SK-N-SH (cell line): Measurements from ENCODE around the gene TRANK1. TPM values are rescaled to one million over a fixed set of nuclear protein-coding genes. Genes with fewer than 3 reads are reported as not detected.
"Not testable (repeated sequence)": the region's sequence is repeated elsewhere in the genome, so short reads cannot be mapped to it uniquely, and the experiment has no call there.

Source experiments
- CTCF ChIA-PET: fragments of 300-600, 350-600 bp; formaldehyde crosslinking; extraction: SDS; loops from one replicate; lab custom pipeline; 2021; lab: Yijun Ruan, JAX
- POLR2A ChIA-PET: fragments of 350-600 bp; sonication (Branson Sonifier 250); formaldehyde crosslinking; extraction: SDS; loops from one replicate; lab custom pipeline; 2020; ENCODE audit warnings: antibody characterized with exemption, inconsistent platforms; lab: Yijun Ruan, JAX
- DNase-seq: peaks from one replicate; pipeline ENCODE4 v3.0.0; 2012
- H2AFZ ChIP-seq: fragments of 200-600 bp; sonication (generic); 2 replicates; pipeline ENCODE4 v1.8.1; 2016; ENCODE audit warnings: antibody characterized with exemption, mild to moderate bottlenecking, low read depth
- H3F3A ChIP-seq: fragments of 200-600 bp; sonication (generic); replicated peaks from 2 replicates; pipeline ENCODE3; 2016; ENCODE audit warnings: antibody characterized with exemption, mild to moderate bottlenecking; ENCODE audit not compliant: insufficient read depth
- H3K27ac ChIP-seq, 2 experiments: fragments of 200-500 bp in 1 of 2; fragments of 200-600 bp in 1 of 2; sonication (Bioruptor generic) in 1 of 2; sonication (generic), shearing (Covaris generic) in 1 of 2; 2 replicates each; pipeline versions ENCODE4 v1.5.1 to v1.6.1; 2014 to 2016; ENCODE audit warnings: low read depth in 2 of 2, inconsistent platforms in 1 of 2, low read length in 1 of 2, mild to moderate bottlenecking in 1 of 2, mixed read lengths in 1 of 2
- H3K27me3 ChIP-seq: fragments of 200-600 bp; sonication (generic), shearing (Covaris generic); 2 replicates; pipeline ENCODE4 v1.6.1; 2016; ENCODE audit warnings: mixed run types; ENCODE audit not compliant: insufficient read depth
- H3K36me3 ChIP-seq, 2 experiments: fragments of 200-500 bp in 1 of 2; fragments of 200-600 bp in 1 of 2; sonication (Bioruptor generic) in 1 of 2; sonication (generic) in 1 of 2; replicated peaks in 1 of 2; 2 replicates each; pipeline versions ENCODE3 to v1.5.1; 2014 to 2016; ENCODE audit warnings: low read length in 1 of 2, mild to moderate bottlenecking in 1 of 2; ENCODE audit not compliant: insufficient read depth in 2 of 2, control insufficient read depth in 1 of 2
- H3K4me1 ChIP-seq, 2 experiments: fragments of 200-500 bp in 1 of 2; fragments of 200-600 bp in 1 of 2; sonication (Bioruptor generic) in 1 of 2; sonication (generic), shearing (Covaris generic) in 1 of 2; 2 replicates each; pipeline versions ENCODE4 v1.5.1 to v1.6.1; 2014 to 2016; ENCODE audit warnings: low read depth in 1 of 2, low read length in 1 of 2, mixed run types in 1 of 2; ENCODE audit not compliant: insufficient read depth in 2 of 2, control insufficient read depth in 1 of 2
- H3K4me2 ChIP-seq: fragments of 200-600 bp; sonication (generic), shearing (Covaris generic); 2 replicates; pipeline ENCODE4 v1.6.1; 2017; ENCODE audit warnings: mixed run types
- H3K4me3 ChIP-seq, 2 experiments: fragments of 200-500 bp in 1 of 2; fragments of 200-600 bp in 1 of 2; sonication (Bioruptor generic) in 1 of 2; sonication (generic), shearing (Covaris generic) in 1 of 2; 2 replicates each; pipeline versions ENCODE4 v1.5.1 to v1.8.1; 2014 to 2016; ENCODE audit warnings: low read depth in 2 of 2, inconsistent platforms in 1 of 2, low read length in 1 of 2, mild to moderate bottlenecking in 1 of 2, mixed read lengths in 1 of 2, moderate library complexity in 1 of 2
- H3K79me2 ChIP-seq: fragments of 200-600 bp; sonication (generic); 2 replicates; pipeline ENCODE4 v1.8.1; 2017; ENCODE audit warnings: mild to moderate bottlenecking; ENCODE audit not compliant: insufficient read depth
- H3K9ac ChIP-seq: fragments of 200-600 bp; sonication (generic); 2 replicates; pipeline ENCODE4 v1.6.1; 2017; ENCODE audit warnings: mixed run types
- H3K9me2 ChIP-seq: fragments of 200-600 bp; sonication (generic); 2 replicates; pipeline ENCODE4 v1.6.1; 2017; ENCODE audit warnings: mixed run types
- H3K9me3 ChIP-seq: fragments of 200-600 bp; sonication (generic); 2 replicates; pipeline ENCODE4 v1.6.1; 2017; ENCODE audit warnings: mixed run types, mild to moderate bottlenecking, moderate library complexity
- H4K20me1 ChIP-seq: fragments of 200-600 bp; sonication (generic); 2 replicates; pipeline ENCODE4 v1.6.1; 2017; ENCODE audit warnings: mild to moderate bottlenecking, mixed run types; ENCODE audit not compliant: insufficient read depth
- EP300 ChIP-seq, 2 experiments: IDR thresholded peaks; 2 replicates each; pipeline versions ENCODE4 v1.4.0 to v1.6.1; 2012; ENCODE audit warnings: borderline replicate concordance in 1 of 2, low read depth in 1 of 2, low read length in 1 of 2
- EZH2phosphoT487 ChIP-seq: fragments of 200-600 bp; sonication (generic); IDR thresholded peaks from 2 replicates; pipeline ENCODE4 v1.6.1; 2017; ENCODE audit warnings: low read depth, mixed run types, mild to moderate bottlenecking, antibody characterized with exemption, moderate library complexity, borderline replicate concordance
- FOXJ3 ChIP-seq: sonication (generic); formaldehyde crosslinking; IDR thresholded peaks from 2 replicates; pipeline ENCODE4 v1.5.1; 2020; ENCODE audit warnings: mild to moderate bottlenecking, missing genetic modification reagents
- GABPA ChIP-seq: IDR thresholded peaks from 2 replicates; pipeline ENCODE4 v1.4.0; 2012; ENCODE audit warnings: low read depth, mild to moderate bottlenecking
- JUND ChIP-seq: IDR thresholded peaks from 2 replicates; pipeline ENCODE4 v1.4.0; 2012
- MAX ChIP-seq: IDR thresholded peaks from 2 replicates; pipeline ENCODE4 v1.4.0; 2012; ENCODE audit warnings: low read depth
- MXI1 ChIP-seq: IDR thresholded peaks from 2 replicates; pipeline ENCODE4 v1.6.1; 2012; ENCODE audit warnings: mild to moderate bottlenecking, low read depth, low read length, improper control_type of control experiment
- NFIC ChIP-seq: IDR thresholded peaks from 2 replicates; pipeline ENCODE4 v1.4.0; 2012; ENCODE audit warnings: borderline replicate concordance
- POLR2AphosphoS5 ChIP-seq: IDR thresholded peaks from 2 replicates; pipeline ENCODE4 v1.6.1; 2012; ENCODE audit warnings: low read depth, low read length
- RFX5 ChIP-seq: IDR thresholded peaks from 2 replicates; pipeline ENCODE4 v1.6.1; 2012; ENCODE audit warnings: mild to moderate bottlenecking, improper control_type of control experiment, low read length
- RXRA ChIP-seq: IDR thresholded peaks from 2 replicates; pipeline ENCODE4 v1.4.0; 2012; ENCODE audit warnings: low read depth, mild to moderate bottlenecking, borderline replicate concordance
- SMC3 ChIP-seq: IDR thresholded peaks from 2 replicates; pipeline ENCODE4 v1.6.1; 2012; ENCODE audit warnings: low read depth, low read length, improper control_type of control experiment
- TCF12 ChIP-seq: IDR thresholded peaks from 2 replicates; pipeline ENCODE4 v1.4.0; 2012
- TEAD4 ChIP-seq: IDR thresholded peaks from 2 replicates; pipeline ENCODE4 v1.4.0; 2012; ENCODE audit warnings: mild to moderate bottlenecking, borderline replicate concordance; ENCODE audit not compliant: insufficient read depth
- USF1 ChIP-seq: IDR thresholded peaks from 2 replicates; pipeline ENCODE4 v1.4.0; 2012; ENCODE audit warnings: low read depth, borderline replicate concordance
- YY1 ChIP-seq: IDR thresholded peaks from 2 replicates; pipeline ENCODE4 v1.4.0; 2012; ENCODE audit warnings: low read depth, mild to moderate bottlenecking
- ZBTB33 ChIP-seq: IDR thresholded peaks from 2 replicates; pipeline ENCODE4 v1.4.0; 2012; ENCODE audit warnings: low read depth, borderline replicate concordance
- WGBS: methylation state at CpG from one replicate; pipeline ENCODE4 v1.1.6; 2017; ENCODE audit warnings: low lambda C conversion rate; 5-methylcytosine and 5-hydroxymethylcytosine counted together
- polyA plus RNA-seq, 3 experiments: library from polyadenylated mRNA; depleted of rRNA; stranded (reverse); fragments of >200 nt; gene quantifications; 2 replicates each; pipeline ENCODE4 v1.2.3, GENCODE V29; 2012

Gene TRANK1
- polyA plus RNA-seq, 1 of the 3 experiments (the other 2 are of a cell fraction) = 0.16 TPM

- Histone ChIP-seq H3K9me2 (no peaks in the 10 kb centered on the region), H2AFZ (no peak overlapping the region), H3K27me3 (no peaks in the 10 kb centered on the region; the same call in 1 of the 2 replicates), H3K36me3 (no peaks in the 10 kb centered on the region), H3K79me2 (no peaks in the 10 kb centered on the region), H3K4me1 (peaks cover 12 to 28% of the 10 kb centered on the region in 2 experiments; a peak in 3 of 4 replicates), H3K27ac (no peak overlapping the region), H3K9ac (no peak overlapping the region), H3K9me3 (no peaks in the 10 kb centered on the region), H4K20me1 (no peaks in the 10 kb centered on the region), H3F3A (no peaks in the 10 kb centered on the region), H3K4me2 (no peak overlapping the region), H3K4me3 (no peak overlapping the region)
- no peak for TF ChIP-seq EZH2phosphoT487
- TF ChIP-seq ZBTB33 = no peak
- no peak for TF ChIP-seq MXI1
- TF ChIP-seq EP300 (IDR thresholded peaks at IDR 0.05; ENCODE audit: borderline replicate concordance in 1 of 2, low read depth in 1 of 2, low read length in 1 of 2) = no peak
- no peak for TF ChIP-seq NFIC
- no peak for TF ChIP-seq GABPA
- no peak for TF ChIP-seq MAX
- no peak for TF ChIP-seq POLR2AphosphoS5
- TF ChIP-seq FOXJ3 (CRISPR knock-in tag) = no peak
- no peak for TF ChIP-seq RXRA
- TF ChIP-seq RFX5 = no peak
- no peak for TF ChIP-seq TCF12
- TF ChIP-seq SMC3 = no peak
- TF ChIP-seq YY1 = no peak
- no peak for TF ChIP-seq USF1
- no peak for TF ChIP-seq TEAD4
- TF ChIP-seq JUND = no peak
- ChIA-PET CTCF (interaction anchor here (1.1 to 7.8 kb wide), 3 partner anchors 15 to 225 kb away, joined by 3 to 37 read pairs (median 7); partner anchors contain the start of genes EPM2AIP1 and MLH1), POLR2A (no interaction called here)
- no peak for DNase-seq
Measured at GRCh38 chr3:36954452-36955134, 9.7 kb upstream of the TRANK1 start.

- CTCF ChIA-PET = interaction anchor here (3.3 kb wide), 1 partner anchor 11 kb away, joined by 12 read pairs; no protein-coding TSS in a partner anchor
- H2AFZ ChIP-seq, POLR2A ChIA-PET, H3K27me3 ChIP-seq, H3F3A ChIP-seq, H3K79me2 ChIP-seq, H3K9me2 ChIP-seq, H3K36me3 ChIP-seq, H3K4me1 ChIP-seq, H3K4me3 ChIP-seq, H4K20me1 ChIP-seq, DNase-seq, H3K9me3 ChIP-seq, H3K27ac ChIP-seq, H3K9ac ChIP-seq, H3K4me2 ChIP-seq: not testable (repeated sequence)
- 60% methylated on average over 5 of the region's 5 CpGs for WGBS
Measured at GRCh38 chr3:36947814-36948213, 3.0 kb upstream of the TRANK1 start.
